ENCODE data around the gene PELI1.

GRCh38 chr2:64173156-64174135, 29.2 kb upstream of the PELI1 start:
- TF ChIP-seq POLR2A (IDR thresholded peaks at IDR 0.05) (no peak), CTCF (IDR thresholded peaks at IDR 0.05) (no peak)

Measured in body of pancreas (tissue), 4 donors.